ENCODE results near the gene FCHO1.
"Not testable (repeated sequence)": the region's sequence is repeated elsewhere in the genome, so short reads cannot be mapped to it uniquely, and the experiment has no call there.

Gene FCHO1

DNA sequence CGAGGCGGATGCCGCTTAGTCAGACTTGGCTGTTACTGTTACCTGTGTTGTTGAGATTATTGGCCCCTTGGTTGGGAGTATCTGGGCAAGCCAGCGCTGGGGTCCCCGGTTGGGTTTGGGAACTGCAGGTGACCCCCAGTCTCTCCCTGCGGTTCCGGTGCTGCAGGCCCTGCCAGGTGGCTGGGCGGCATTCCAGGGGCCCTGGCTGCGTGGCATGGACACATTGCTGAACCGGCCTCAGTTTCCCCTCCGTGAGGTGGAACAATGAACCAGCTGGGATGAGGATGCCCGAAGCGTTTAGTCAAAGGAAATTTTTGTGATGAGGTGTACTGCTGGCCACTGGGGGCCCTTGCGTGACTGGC lies 44.2 kb downstream of the FCHO1 start:
- no peak for DNase-seq

DNA sequence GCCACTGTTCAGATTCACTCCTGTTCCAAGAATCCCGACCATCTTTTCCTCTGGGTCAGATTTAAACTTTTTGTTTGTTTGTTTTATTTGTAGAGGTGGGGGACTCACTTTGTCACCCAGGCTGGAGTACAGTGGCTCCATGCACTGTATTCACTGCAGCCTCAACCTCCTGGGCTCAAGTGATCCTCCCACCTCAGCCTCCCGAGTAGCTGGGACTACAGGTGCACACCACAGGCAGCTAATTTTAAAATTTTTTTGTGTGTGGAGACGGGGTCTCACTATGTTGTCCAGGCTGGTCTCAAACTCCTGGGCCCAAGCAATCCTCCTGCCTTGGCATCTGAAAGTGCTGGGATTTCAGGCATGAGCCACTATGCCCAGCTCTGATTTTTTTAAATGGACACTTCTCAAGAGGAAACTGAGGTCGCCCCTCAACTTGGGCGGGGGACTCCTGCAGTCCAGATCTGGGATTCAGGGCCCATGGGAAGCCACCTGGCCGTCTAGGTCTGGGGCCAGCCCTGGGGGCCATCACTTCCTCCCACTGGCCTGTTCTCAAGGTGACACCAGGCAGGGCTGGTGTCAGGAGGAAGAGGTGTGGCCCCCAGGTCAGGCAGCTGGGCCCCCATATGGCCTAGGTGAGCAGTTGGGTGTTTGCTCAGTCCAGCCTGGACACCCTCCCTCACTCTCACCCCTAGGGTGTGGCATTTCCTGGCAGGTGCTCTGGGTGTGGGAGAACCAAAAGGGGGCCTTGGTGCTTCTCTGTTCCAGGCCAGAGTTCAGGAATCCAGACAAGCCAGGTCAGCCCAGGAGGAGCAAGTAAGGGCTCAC lies 44.9 kb downstream of the FCHO1 start:
- no peak for DNase-seq

DNA sequence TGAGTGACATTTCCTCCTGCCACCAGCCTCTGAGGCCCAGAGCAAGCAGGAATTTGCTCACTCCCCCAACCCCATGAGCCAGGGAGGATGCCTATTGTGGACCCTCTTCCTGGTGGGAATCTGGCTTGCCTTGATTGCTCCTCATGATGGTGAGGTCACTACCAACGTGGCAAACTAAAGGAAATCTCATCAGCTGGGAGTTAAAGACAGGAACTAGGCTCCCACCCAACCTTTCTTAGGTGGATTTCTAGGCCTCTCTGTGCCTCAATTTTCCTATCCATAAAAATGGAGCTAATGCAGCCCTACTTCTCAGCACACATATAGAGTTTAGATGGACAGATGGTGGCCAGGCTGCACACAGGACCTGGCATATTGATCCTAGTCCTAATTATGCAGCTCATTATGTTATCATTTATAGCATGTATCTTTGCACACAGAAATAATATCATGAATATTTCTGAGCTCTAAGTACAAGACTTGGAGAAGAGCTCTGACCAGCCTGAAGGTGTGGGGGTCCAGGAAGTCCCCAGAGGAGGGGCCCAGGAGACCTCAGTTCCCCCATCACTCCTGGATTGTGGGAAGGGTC lies 45.7 kb downstream of the FCHO1 start:
- DNase-seq: no peak

DNA sequence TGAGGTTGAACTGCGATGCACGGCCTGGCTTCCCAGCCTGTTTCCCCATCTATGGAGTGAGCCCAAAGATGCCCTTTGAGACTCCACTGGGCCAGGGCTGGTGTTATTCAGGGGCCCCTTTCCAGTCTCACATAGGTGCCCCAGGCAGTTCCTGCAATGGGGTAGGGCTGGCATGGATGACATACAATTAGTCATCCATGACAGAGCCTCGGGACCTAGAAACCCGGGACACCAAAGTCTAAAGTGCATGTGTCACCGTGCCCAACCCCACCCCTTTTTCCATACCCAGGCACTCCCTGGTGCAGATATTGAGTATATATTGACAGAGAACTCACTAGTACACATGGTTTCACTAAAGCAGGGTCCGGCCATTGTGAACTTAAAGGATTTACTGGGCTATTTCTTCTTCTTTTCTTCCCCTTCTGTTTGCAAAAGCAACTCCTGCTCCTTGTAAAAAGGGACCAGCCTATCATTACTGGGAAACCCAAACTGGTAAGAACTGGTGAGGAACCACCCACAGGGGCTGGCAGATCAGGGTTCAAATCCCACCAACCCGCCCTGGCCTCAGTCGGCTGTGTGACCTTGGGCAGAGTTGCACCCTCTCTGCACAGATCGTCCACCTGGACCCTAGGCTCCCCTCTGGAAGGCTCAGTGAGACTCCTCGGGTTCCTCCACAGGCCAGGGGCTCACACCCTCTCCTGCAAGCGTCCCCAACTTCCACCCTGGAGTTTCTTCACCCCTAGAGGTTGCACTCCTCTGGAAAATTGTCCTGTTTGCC lies 46.3 kb downstream of the FCHO1 start:
- peak; percentile 2 for DNase-seq

DNA sequence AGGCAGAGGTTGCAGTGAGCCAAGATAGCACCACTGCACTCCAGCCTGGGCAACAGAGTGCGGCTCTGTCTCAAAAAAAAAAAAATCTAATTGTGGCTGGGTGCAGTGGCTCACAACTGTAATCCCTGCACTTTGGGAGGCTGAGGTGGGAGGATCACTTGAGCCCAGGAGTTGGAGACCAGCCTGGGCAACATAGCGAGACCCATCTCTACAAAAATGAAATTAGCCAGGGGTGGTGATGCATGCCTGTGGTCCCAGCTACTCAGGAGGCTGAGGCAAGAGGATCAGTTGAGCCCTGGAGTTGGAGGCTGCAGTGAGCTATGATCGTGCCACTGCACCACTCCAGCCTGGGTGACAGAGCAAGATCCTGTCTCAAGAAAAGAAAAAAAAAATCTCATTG lies 47.3 kb downstream of the FCHO1 start:
- not testable (repeated sequence) for DNase-seq

DNA sequence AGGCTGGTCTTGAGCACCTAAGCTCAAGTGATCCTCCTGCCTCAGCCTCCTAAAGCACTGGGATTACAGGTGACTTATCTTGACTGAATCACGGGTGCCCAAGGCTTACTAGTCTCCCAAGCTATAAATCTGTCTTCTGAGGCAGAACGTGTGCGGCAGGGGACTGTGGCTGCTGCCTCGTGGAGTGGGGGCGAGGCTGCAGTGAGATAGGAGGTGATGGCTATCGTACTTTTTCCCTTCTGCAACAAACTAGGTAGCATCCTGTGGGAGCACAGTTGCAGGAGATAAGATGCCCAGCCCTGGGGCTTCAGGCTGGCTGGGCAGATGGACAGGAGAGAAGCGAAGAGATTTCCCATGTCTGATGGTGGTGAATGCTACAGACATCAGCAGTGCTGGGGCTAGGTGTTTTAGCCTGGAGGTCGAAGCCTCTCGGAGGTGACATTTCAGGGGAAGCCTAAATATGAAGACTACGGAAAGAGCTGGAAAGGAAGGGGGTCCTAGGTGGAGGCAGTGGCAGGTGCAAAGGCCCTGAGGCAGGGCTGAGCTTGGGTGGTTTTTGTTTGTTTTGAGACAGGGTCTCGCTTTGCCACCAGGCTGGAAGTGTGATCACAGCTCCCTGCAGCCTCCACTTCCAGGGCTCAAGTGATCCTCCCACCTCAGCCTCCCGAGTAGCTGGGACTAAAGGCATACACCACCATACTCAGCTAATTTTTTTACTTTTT lies 51.0 kb downstream of the FCHO1 start:
- no peak for DNase-seq

DNA sequence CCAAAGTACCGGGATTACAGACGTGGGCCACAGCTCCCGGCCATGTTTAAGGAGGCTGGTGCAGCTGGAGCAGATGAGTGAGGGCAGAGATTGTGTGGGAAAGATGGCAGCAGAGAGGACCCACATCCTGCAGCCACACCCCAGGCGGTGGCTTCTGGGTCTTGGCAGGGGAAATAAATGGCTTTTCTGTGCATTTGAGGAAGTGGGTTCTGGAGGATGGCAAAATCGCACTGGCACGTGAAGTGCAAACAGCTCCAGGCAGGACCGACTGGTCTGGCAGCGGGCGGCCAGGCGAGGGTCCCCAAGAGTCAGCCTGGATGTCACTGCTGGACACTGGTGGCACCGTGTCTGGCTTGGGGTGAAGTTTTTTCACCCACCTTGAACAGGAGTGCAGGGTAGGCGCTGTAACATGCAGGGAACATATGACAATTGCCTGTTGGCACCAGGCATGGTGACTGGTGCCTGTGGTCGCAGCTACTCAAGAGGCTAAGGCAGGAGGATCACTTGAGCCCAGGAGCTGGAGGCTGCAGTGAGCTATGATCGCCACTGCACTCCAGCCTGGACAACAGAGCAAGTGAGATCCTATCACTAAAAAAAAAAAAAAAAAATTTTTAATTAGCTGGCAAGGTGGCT lies 52.1 kb downstream of the FCHO1 start:
- no peak for DNase-seq

DNA sequence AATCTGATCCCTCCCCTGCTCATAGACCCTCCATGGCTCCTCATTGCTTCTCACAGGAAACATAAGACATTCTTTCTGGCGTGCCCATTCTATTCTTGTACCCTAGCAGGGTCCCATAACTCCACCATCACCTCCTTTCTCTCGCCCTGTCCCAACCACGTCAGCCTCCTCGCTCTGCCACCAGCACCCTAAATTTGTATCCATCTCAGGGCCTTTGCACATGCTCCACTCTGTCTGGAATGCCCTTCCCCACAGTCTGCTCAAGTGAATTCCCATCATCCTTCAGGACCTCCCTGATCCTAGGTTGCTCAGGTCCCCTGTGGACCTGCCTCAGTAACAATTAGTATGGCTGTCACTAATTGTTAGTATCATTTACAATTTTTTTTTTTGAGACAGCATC lies 54.1 kb downstream of the FCHO1 start:
- no peak for DNase-seq

DNA sequence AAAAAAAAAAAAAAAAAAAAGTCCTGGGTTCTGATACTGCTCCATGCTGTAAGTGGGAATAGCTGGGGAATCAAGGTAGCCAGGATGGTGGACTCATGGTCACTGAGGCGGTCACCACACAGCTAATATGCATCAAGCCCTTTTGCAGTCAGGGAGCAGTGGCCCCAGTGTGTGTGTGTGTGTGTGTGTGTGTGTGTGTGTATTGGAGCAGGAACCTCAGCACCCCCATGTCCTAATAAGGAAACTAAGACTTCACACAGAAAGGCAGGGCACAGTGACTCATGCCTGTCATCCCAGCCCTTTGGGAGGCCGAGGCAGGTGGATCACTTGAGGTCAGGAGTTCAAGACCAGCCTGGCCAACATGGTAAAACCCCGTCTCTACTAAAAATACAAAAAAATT lies 55.7 kb downstream of the FCHO1 start:
- peak; percentile 7 for DNase-seq

DNA sequence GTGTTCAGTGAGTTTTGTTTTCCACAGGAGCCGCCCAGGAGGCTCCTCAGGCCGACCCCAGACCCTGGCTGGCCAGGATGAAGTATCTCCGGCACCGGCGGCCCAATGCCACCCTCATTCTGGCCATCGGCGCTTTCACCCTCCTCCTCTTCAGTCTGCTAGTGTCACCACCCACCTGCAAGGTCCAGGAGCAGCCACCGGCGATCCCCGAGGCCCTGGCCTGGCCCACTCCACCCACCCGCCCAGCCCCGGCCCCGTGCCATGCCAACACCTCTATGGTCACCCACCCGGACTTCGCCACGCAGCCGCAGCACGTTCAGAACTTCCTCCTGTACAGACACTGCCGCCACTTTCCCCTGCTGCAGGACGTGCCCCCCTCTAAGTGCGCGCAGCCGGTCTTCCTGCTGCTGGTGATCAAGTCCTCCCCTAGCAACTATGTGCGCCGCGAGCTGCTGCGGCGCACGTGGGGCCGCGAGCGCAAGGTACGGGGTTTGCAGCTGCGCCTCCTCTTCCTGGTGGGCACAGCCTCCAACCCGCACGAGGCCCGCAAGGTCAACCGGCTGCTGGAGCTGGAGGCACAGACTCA lies 56.5 kb downstream of the FCHO1 start:
- DNase-seq: no peak

DNA sequence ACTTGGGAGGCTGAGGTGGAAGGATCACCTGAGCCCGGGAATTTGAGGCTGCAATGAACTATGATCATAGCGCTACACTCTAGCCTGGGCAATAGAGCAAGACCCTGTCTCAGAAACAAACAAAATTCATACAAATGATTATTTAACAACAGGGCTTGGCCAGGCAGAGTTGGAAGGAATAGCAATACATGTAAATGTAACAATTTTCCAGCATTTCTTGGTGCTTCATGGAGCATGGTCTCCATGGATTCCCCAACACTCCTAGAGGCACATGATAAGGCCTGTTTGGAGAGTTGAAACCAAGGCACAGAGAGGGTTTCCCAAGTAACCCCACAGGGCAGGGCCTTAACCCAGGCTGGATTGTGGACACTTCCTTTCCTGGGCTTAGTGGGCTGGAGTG lies 59.8 kb downstream of the FCHO1 start:
- DNase-seq: no peak

DNA sequence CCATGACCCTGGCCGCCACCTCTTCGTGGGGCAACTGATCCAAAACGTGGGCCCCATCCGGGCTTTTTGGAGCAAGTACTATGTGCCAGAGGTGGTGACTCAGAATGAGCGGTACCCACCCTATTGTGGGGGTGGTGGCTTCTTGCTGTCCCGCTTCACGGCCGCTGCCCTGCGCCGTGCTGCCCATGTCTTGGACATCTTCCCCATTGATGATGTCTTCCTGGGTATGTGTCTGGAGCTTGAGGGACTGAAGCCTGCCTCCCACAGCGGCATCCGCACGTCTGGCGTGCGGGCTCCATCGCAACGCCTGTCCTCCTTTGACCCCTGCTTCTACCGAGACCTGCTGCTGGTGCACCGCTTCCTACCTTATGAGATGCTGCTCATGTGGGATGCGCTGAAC lies 60.4 kb downstream of the FCHO1 start:
- DNase-seq: no peak

DNA sequence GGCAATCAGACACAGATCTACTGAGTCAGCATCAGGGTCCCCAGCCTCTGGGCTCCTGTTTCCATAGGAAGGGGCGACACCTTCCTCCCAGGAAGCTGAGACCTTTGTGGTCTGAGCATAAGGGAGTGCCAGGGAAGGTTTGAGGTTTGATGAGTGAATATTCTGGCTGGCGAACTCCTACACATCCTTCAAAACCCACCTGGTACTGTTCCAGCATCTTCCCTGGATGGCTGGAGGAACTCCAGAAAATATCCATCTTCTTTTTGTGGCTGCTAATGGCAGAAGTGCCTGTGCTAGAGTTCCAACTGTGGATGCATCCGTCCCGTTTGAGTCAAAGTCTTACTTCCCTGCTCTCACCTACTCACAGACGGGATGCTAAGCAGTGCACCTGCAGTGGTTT lies 60.8 kb downstream of the FCHO1 start:
- no peak for DNase-seq

DNA sequence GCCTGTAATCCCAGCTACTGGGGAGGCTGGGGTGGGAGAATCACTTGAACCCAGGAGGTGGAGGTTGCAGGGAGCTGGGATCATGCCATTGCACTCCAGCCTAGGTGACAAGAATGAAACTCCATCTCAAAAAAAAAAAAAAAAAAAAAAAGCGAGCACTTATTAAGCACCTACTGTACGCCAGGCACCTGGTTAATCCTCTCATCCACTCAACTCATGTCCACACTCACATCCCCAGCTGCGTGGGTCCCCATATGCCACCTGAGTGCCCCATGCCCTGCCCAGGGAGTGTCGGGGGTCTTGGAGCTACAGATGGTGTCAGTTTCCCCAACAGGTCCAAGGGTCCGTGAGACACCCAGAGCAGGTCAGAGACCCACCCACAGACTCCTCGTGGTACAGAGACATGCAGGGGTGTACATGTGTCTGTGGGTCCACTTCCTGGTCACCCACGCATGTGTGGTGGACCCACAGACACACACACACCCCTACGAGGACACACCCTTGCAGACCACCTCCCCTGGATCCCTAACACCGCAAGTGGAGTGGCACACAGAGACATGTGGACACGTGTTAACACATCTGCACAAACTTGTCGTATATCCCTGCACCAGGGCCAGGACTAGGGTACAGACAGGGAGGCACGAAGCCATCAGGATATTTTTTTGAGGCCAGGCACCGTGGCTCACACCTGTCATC lies 66.5 kb downstream of the FCHO1 start:
- no peak for DNase-seq

DNA sequence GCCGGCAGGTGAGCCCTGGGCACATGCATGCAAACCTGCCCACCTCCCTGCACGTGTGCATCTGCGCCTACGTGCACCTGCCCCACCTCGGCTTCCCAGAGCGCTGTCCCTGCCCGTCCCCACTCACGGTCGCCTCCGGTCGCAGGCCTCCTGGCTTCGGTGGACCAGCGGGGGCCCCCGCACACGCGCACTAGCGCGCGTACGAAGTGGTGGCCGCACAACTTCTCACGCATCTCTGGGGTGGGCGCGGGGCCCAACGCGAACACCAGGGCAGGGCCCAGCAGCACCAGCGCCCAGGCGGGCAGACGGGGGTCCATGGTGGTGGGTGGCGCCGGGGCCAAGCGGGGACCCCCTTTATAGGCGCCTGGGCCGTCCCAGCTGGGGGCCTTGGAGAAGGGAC lies 69.9 kb downstream of the FCHO1 start, which contains the start of gene INSL3:
TSS of gene INSL3 (minus strand) at position 330 of the 400 bp plus-strand sequence. CDS start at position 317, 13 bp downstream.
- DNase-seq: no peak

DNA sequence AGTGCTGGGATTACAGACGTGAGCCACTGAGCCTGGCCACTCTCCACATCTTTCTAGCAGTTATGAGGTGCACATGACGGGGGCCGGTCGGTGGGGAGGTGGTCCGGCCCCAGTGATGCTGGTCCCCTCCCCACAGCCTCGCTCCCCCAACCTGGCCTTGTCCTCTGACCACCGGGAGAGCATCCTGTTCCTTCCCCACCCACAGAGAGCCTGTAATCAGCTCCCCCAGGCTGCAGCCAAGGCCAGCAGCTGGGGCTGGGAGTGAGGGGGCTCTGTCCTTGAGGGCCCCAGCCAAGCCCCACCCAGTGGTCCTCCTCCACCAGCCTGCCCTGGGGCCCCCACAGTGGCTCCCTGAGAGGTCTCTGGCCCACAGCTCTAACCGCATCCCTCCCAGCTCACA lies 73.1 kb downstream of the FCHO1 start:
- no peak for DNase-seq

DNA sequence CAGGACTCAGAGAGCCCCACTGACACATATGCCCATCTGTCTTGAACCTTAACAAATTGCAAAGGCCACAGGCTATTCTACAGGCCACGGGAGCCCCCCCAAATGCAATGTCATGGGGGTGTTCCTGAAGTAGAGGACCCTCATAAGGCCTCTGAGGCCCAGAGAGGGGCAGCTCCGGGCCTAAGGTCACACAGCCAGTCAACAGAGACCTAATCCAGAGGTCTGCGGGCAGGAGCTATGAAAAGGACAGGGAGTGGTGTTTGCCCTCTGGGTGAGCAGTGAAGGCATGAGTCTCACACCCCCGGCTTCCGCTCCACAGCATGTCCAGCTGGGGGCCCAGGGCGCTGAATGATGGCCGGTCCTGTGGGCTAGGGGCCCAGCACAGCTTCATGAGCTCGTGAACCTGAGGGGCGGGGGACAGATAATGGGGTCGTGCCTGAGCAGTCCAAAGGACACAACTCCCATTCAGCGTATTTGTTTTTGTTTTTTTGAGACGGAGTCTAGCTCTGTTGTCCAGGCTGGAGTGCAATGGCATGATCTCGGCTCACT lies 75.3 kb downstream of the FCHO1 start:
- DNase-seq: no peak

DNA sequence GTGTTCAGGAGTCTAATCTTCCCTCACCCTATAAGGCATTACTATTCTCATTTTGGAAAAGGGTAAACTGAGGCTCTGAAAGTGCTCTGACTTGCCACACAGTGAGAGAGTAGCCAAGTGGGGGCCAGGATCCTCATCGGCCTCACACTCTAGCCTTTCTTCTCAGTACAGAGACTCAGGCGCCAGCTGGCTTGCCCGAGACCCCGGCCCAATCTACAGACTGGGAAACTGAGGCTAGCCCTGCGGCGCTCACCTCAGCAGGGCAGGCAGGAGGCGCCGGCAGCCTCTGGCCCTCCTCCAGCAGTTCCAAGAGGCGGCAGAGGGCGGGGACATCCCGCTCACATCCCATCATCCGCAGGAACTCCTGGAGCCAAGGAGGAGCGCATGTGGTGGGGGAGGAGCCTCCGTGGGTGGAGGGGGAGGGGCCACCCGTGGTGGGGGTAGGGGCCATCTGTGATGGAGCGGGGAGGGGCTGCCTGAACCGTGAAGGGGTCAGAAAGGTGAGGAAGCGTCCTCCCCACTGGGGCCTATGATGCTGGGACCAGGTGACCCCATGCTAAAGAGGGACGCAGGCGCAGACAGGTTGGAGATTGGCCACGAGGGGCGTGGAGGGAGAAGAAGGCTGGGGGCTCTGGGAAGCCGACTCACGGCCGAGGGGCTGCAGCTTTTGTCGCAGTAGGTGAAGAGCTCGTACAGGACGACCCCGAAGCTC lies 78.7 kb downstream of the FCHO1 start:
- peak; percentile 5 for DNase-seq

DNA sequence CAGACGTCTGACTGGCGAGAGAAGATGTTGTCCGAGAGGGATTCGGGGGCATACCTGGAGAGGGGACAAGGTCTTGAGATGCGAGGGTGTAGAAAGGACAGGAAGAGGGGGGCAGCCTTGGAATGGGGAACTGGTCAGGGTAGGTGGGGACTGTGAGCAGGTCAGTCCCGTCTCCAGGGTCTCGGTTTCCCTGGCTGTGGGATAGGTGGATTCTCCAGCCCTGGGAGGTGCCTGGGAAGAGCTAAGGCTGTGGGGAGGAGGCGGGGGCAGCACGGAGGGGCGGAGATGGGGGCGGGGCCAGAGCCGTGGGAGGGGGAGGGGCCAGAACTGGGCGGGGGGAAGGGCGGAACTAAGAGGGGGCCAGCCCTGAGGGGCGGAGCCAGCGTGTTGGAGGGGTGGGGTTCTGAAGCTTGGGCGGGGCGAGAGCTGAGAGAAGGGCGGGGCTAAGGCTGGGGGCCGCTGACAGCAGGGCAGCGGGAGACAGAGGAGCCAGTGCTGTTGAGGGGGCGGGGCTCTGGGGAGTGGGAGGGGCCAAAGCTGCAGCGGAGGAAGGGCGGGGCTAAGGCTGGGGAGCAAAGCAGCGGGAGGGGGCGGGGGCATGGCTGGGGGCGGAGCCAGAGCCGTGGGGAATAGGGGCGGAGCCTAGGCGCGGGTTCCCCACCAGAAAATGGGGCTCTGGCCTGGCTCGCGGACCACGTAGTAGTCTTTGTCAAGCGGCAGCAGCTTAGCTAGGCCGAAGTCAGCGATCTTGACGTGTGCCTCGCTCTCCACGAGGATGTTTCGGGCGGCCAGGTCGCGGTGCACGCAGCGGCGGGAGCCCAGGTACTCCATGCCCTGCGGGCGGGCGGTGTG lies 79.5 kb downstream of the FCHO1 start:
- peak; percentile 1 for DNase-seq

DNA sequence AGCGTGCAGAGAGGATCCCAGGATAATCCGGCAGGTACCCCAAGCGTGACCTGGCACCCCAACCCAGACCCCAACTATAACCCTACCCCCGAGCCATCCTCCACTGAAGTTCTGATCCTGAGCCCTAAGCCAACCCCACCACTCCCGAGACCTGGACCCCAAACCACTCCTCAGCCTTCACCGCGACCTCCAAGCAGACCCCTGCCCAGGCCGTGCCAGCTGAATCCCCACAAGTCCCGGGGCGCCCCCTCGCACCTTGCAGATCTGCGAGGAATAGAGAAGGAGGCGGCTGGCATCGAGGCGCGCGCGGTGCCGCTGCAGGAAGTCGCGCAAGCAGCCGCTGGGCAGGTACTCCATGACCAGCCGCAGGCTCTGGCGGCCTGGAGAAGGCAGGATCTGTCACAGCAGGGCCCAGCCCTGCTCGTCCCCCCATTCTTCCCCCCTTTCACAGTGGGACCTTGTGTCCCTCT lies 80.2 kb downstream of the FCHO1 start:
- DNase-seq: no peak
